HEK293 (cell line): Measurements from ENCODE around the gene TSC22D1.
"Not testable (repeated sequence)": the region's sequence is repeated elsewhere in the genome, so short reads cannot be mapped to it uniquely, and the experiment has no call there.

Experiments
- CTCF ChIA-PET: fragments of 350-600 bp; formaldehyde crosslinking; extraction: SDS; loops from one replicate; lab custom pipeline; 2021; ENCODE audit warnings: antibody characterized with exemption; lab: Yijun Ruan, JAX
- POLR2A ChIA-PET: fragments of 300-600 bp; formaldehyde crosslinking; extraction: SDS; loops from one replicate; lab custom pipeline; 2020; ENCODE audit warnings: antibody characterized with exemption, inconsistent platforms; lab: Yijun Ruan, JAX
- H3K27ac ChIP-seq: fragments of 200-500 bp; sonication (Bioruptor generic); 2 replicates; pipeline ENCODE4 v1.5.1; 2014; ENCODE audit warnings: low read depth, low read length, control low read depth, inconsistent platforms; ENCODE audit errors: extremely low read depth
- H3K36me3 ChIP-seq, 2 experiments: fragments of 200-500 bp in 1 of 2; sonication (Bioruptor generic) in 1 of 2; 1 replicate in 1 of 2; 2 replicates in 1 of 2; pipeline ENCODE4 v1.5.1; 2014 to 2017; ENCODE audit warnings: inconsistent platforms in 2 of 2, low read length in 2 of 2; ENCODE audit not compliant: control insufficient read depth in 2 of 2, insufficient read depth in 1 of 2
- H3K4me1 ChIP-seq: fragments of 200-500 bp; sonication (Bioruptor generic); 2 replicates; pipeline ENCODE4 v1.5.1; 2014; ENCODE audit warnings: mild to moderate bottlenecking, low read length, inconsistent platforms; ENCODE audit not compliant: control insufficient read depth, insufficient read depth
- H3K4me3 ChIP-seq: 2 replicates; pipeline ENCODE4 v1.5.1; 2011; ENCODE audit warnings: low read depth, mild to moderate bottlenecking, control low read depth, low read length, moderate library complexity
- H3K9me3 ChIP-seq: fragments of 200-500 bp; sonication (Bioruptor generic); 2 replicates; pipeline ENCODE4 v1.5.1; 2014; ENCODE audit warnings: low read depth, low read length, inconsistent platforms; ENCODE audit not compliant: control insufficient read depth, insufficient read depth
- GLI2 ChIP-seq: fragments of 450-650 bp; formaldehyde crosslinking; IDR thresholded peaks from 2 replicates; pipeline ENCODE4; 2017; ENCODE audit warnings: missing biosample characterization, missing genetic modification characterization, low read depth, borderline replicate concordance
- GLIS1 ChIP-seq: fragments of 450-650 bp; formaldehyde crosslinking; IDR thresholded peaks from 2 replicates; pipeline ENCODE4 v1.5.1; 2016; ENCODE audit warnings: missing biosample characterization, missing genetic modification characterization
- MEIS1 ChIP-seq: sonication (generic); formaldehyde crosslinking; IDR thresholded peaks from 2 replicates; pipeline ENCODE4 v1.8.1; 2022; ENCODE audit warnings: missing genetic modification reagents, mild to moderate bottlenecking, borderline replicate concordance
- MYNN ChIP-seq: fragments of 450-650 bp; formaldehyde crosslinking; IDR thresholded peaks from 2 replicates; pipeline ENCODE4 v1.5.1; 2016; ENCODE audit warnings: missing biosample characterization, missing genetic modification characterization, borderline replicate concordance
- OVOL3 ChIP-seq: fragments of 450-650 bp; formaldehyde crosslinking; IDR thresholded peaks from 2 replicates; pipeline ENCODE4 v1.5.1; 2016; ENCODE audit warnings: missing biosample characterization, missing genetic modification characterization
- ZBTB21 ChIP-seq: fragments of 450-650 bp; formaldehyde crosslinking; IDR thresholded peaks from 2 replicates; pipeline ENCODE4 v1.5.1; 2017; ENCODE audit warnings: missing biosample characterization, missing genetic modification characterization
- ZBTB8A ChIP-seq: fragments of 450-650 bp; formaldehyde crosslinking; IDR thresholded peaks from 2 replicates; pipeline ENCODE4 v1.5.1; 2016; ENCODE audit warnings: missing biosample characterization, missing genetic modification characterization
- ZNF2 ChIP-seq: fragments of 450-650 bp; formaldehyde crosslinking; IDR thresholded peaks from 2 replicates; pipeline ENCODE4 v1.5.1; 2016; ENCODE audit warnings: missing biosample characterization, missing genetic modification characterization
- ZNF202 ChIP-seq: fragments of 450-650 bp; formaldehyde crosslinking; IDR thresholded peaks from 2 replicates; pipeline ENCODE4 v1.5.1; 2016; ENCODE audit warnings: missing biosample characterization, missing genetic modification characterization, borderline replicate concordance
- ZNF433 ChIP-seq: fragments of 450-650 bp; formaldehyde crosslinking; IDR thresholded peaks from 2 replicates; pipeline ENCODE4 v1.5.1; 2016; ENCODE audit warnings: missing biosample characterization, missing genetic modification characterization, low read depth
- ZNF514 ChIP-seq: fragments of 450-650 bp; formaldehyde crosslinking; IDR thresholded peaks from 2 replicates; pipeline ENCODE4 v1.5.1; 2016; ENCODE audit warnings: missing biosample characterization, missing genetic modification characterization
- ZNF530 ChIP-seq: fragments of 450-650 bp; formaldehyde crosslinking; IDR thresholded peaks from 2 replicates; pipeline ENCODE4 v1.5.1; 2016; ENCODE audit warnings: low read depth, missing biosample characterization, missing genetic modification characterization
- ZNF558 ChIP-seq: fragments of 450-650 bp; formaldehyde crosslinking; IDR thresholded peaks from 2 replicates; pipeline ENCODE4 v1.5.1; 2016; ENCODE audit warnings: missing biosample characterization, missing genetic modification characterization
- ZNF623 ChIP-seq: fragments of 450-650 bp; formaldehyde crosslinking; IDR thresholded peaks from 2 replicates; pipeline ENCODE4 v1.5.1; 2016; ENCODE audit warnings: missing biosample characterization, missing genetic modification characterization
- ZNF626 ChIP-seq: fragments of 450-650 bp; sonication (Bioruptor Pico); formaldehyde crosslinking; IDR thresholded peaks from 2 replicates; pipeline ENCODE4 v1.5.1; 2018; ENCODE audit warnings: missing biosample characterization, missing genetic modification characterization, inconsistent platforms
- ZNF677 ChIP-seq: fragments of 450-650 bp; IDR thresholded peaks from 2 replicates; pipeline ENCODE4 v1.5.0; 2018; ENCODE audit warnings: missing biosample characterization, mild to moderate bottlenecking, missing genetic modification characterization, moderate library complexity
- ZNF707 ChIP-seq: fragments of 450-650 bp; formaldehyde crosslinking; IDR thresholded peaks from 2 replicates; pipeline ENCODE4 v1.5.1; 2016; ENCODE audit warnings: missing biosample characterization, missing genetic modification characterization
- ZNF777 ChIP-seq: fragments of 450-650 bp; formaldehyde crosslinking; IDR thresholded peaks from 2 replicates; pipeline ENCODE4 v1.5.1; 2017; ENCODE audit warnings: missing biosample characterization, missing genetic modification characterization, borderline replicate concordance
- TF ChIP-seq, protein P1 (sequence below): fragments of 450-650 bp; formaldehyde crosslinking; conservative IDR thresholded peaks from 2 replicates; pipeline ENCODE4 v1.5.1; 2016; ENCODE audit warnings: low read depth, missing biosample characterization, missing genetic modification characterization
- TF ChIP-seq, protein P2 (sequence below): fragments of 450-650 bp; formaldehyde crosslinking; IDR thresholded peaks from 2 replicates; pipeline ENCODE4 v1.5.1; 2017; ENCODE audit warnings: missing biosample characterization, mild to moderate bottlenecking, missing genetic modification characterization, moderate library complexity
- TF ChIP-seq, protein P3 (sequence below): fragments of 450-650 bp; formaldehyde crosslinking; IDR thresholded peaks from 2 replicates; pipeline ENCODE4; 2016; ENCODE audit warnings: missing biosample characterization, missing genetic modification characterization

The TSC22D1 gene

DNA sequence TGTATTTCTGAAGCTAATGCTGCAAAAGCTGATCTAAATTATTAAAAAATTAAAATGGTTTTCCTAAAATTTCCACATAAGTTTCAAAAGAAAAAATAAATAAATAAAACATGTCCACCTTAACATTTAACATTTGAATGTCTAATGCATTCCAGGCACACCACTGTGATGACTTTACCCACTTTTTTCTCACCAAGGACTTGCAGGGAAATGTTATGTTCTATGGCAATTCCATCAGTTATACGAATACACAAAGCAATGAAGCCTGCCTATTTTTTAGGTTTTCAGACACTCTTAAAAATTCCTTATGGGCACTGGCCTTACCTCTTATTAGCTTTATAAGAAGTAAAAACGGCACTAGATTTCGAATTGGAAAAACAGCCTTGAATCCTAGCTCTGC lies 10.2 kb downstream of the TSC22D1 start (continued):
- no peak for TF ChIP-seq MEIS1 (CRISPR knock-in tag)
- TF ChIP-seq ZNF707 (tag by site-specific recombination): no peak
- no peak for TF ChIP-seq ZBTB21
- TF ChIP-seq GLI2: no peak
- TF ChIP-seq ZNF777 (tag by site-specific recombination): no peak
- no peak for TF ChIP-seq ZNF2
- TF ChIP-seq ZNF433 (tag by site-specific recombination): no peak
- TF ChIP-seq, protein P1, sequence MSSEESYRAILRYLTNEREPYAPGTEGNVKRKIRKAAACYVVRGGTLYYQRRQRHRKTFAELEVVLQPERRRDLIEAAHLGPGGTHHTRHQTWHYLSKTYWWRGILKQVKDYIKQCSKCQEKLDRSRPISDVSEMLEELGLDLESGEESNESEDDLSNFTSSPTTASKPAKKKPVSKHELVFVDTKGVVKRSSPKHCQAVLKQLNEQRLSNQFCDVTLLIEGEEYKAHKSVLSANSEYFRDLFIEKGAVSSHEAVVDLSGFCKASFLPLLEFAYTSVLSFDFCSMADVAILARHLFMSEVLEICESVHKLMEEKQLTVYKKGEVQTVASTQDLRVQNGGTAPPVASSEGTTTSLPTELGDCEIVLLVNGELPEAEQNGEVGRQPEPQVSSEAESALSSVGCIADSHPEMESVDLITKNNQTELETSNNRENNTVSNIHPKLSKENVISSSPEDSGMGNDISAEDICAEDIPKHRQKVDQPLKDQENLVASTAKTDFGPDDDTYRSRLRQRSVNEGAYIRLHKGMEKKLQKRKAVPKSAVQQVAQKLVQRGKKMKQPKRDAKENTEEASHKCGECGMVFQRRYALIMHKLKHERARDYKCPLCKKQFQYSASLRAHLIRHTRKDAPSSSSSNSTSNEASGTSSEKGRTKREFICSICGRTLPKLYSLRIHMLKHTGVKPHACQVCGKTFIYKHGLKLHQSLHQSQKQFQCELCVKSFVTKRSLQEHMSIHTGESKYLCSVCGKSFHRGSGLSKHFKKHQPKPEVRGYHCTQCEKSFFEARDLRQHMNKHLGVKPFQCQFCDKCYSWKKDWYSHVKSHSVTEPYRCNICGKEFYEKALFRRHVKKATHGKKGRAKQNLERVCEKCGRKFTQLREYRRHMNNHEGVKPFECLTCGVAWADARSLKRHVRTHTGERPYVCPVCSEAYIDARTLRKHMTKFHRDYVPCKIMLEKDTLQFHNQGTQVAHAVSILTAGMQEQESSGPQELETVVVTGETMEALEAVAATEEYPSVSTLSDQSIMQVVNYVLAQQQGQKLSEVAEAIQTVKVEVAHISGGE (tag by site-specific recombination): no peak

DNA sequence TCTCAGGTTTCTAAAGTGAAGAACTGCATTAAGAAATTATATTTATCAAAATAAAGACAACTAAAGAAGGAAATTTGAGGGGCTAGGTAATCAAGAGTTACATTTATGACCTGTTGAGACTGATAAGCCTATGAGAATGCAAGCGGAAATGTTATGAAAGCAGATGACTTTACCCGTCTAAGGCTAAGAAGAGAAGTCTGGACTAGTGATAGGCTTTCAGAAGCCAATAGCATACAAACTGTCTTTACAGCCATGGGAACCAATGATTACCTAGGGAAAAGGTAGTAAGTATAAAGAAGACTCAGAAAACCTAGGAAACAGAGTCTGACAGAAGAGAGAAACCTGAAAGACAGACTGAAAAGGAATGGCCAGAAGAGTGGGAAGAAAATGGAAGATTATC lies 11.2 kb downstream of the TSC22D1 start:
- H3K27ac ChIP-seq: no peak overlapping the region

DNA sequence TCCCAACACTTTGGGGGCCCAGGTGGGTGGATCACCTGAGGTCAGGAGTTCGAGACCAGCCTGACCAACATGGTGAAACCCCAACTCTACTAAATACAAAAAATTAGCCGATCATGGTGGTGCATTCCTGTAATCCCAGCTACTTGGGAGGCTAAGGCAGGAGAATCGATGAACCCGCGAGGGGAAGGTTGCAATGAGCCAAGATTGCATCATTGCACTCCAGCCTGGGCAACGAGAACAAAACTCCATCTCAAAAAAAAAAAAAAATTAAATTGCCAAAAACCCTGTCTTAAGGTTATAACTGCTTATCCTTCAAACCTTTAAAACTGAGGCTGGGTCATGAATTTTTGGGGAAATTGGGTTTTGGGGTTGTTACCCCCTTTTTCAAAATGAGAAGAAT lies 13.3 kb downstream of the TSC22D1 start:
- H3K9me3 ChIP-seq, POLR2A ChIA-PET, H3K4me1 ChIP-seq, H3K4me3 ChIP-seq, H3K36me3 ChIP-seq, H3K27ac ChIP-seq, CTCF ChIA-PET: not testable (repeated sequence)
- TF ChIP-seq ZNF202: peak; percentile 82; the same call in 1 of the 2 replicates

More for the DNA sequence above, 11.2 kb downstream of the TSC22D1 start:
- H3K9me3 ChIP-seq: no peaks in the 10 kb centered on the region
- peaks cover 3% of the 10 kb centered on the region; the same call in 1 of the 2 replicates for H3K4me1 ChIP-seq
- CTCF ChIA-PET: interaction anchor here (0.7 kb wide), 1 partner anchor 81 kb away, joined by 4 read pairs; no protein-coding TSS in a partner anchor
- no peak for TF ChIP-seq ZNF433 (tag by site-specific recombination)
- TF ChIP-seq ZNF626 (tag by site-specific recombination): no peak
- TF ChIP-seq ZNF2: no peak
- no peak for TF ChIP-seq ZNF530
- no peaks in the 10 kb centered on the region for H3K36me3 ChIP-seq
- H3K4me3 ChIP-seq: no peak overlapping the region
- POLR2A ChIA-PET: no interaction called here

DNA sequence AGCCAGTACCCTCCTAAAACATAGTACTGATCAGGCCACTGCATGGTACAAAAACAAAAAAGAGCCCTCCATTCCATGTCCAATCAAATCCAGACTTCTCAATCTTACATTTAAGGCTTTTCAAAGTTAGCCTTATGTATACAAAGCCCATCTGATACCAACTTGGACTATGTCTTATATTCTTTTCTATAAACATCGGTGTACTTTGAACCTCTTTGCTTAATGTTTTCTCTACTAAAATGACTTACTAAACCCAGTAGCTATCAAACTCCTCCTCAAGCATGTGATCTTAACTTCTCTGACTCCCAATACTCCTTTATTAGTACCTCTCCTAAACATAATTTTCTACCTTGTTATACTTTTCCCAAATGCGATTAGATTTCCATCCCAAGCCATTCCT lies 14.8 kb downstream of the TSC22D1 start:
- TF ChIP-seq MEIS1 (CRISPR knock-in tag) (no peak), ZNF623 (tag by site-specific recombination) (no peak), MYNN (no peak)
- TF ChIP-seq, all 188 proteins: peak for 0
- ChIA-PET CTCF (interaction anchor here (0.5 kb wide), 1 partner anchor 687 kb away, joined by 4 read pairs; no protein-coding TSS in a partner anchor), POLR2A (no interaction called here)
- Histone ChIP-seq H3K36me3 (no peaks in the 10 kb centered on the region), H3K27ac (no peak overlapping the region), H3K4me3 (no peak overlapping the region), H3K4me1 (0 out of 2 replicates have a peak, but pooled peaks cover 3% of the 10 kb centered on the region), H3K9me3 (no peaks in the 10 kb centered on the region)

DNA sequence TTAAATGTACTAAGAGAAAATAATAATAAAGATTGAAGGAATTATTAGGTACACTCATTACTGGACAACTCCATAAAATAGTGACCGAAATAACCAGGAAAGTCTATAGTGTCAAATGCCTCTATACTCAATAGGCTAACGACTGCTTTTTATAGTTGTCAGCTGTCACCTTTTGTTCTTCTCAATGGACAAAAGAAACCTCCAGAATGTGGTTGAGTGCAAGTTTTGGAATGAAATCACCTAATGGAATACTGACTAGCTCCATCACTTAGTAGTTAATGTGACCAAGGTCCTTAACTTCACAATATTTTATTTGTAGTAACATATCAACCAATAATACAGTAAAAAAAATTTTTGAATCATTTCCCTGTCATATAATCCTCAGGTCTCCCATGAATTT lies 18.1 kb downstream of the TSC22D1 start:
- Histone ChIP-seq H3K36me3 (no peaks in the 10 kb centered on the region), H3K27ac (no peak overlapping the region), H3K4me3 (no peak overlapping the region), H3K4me1 (no peaks in the 10 kb centered on the region), H3K9me3 (no peaks in the 10 kb centered on the region)
- ChIA-PET CTCF (interaction anchor here (0.6 to 1.0 kb wide), 3 partner anchors 16 to 338 kb away, joined by 3 to 5 read pairs (median 4); no protein-coding TSS in a partner anchor), POLR2A (no interaction called here)
- TF ChIP-seq OVOL3 (tag by site-specific recombination): no peak
- TF ChIP-seq GLIS1: no peak
- no peak for TF ChIP-seq ZBTB8A (tag by site-specific recombination)
- no peak for TF ChIP-seq ZNF2
- TF ChIP-seq, protein P2, sequence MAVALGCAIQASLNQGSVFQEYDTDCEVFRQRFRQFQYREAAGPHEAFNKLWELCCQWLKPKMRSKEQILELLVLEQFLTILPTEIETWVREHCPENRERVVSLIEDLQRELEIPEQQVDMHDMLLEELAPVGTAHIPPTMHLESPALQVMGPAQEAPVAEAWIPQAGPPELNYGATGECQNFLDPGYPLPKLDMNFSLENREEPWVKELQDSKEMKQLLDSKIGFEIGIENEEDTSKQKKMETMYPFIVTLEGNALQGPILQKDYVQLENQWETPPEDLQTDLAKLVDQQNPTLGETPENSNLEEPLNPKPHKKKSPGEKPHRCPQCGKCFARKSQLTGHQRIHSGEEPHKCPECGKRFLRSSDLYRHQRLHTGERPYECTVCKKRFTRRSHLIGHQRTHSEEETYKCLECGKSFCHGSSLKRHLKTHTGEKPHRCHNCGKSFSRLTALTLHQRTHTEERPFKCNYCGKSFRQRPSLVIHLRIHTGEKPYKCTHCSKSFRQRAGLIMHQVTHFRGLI: no peak
- TF ChIP-seq ZNF514 (tag by site-specific recombination): no peak
- TF ChIP-seq ZNF677 (tag by site-specific recombination): no peak
- TF ChIP-seq, protein P3, sequence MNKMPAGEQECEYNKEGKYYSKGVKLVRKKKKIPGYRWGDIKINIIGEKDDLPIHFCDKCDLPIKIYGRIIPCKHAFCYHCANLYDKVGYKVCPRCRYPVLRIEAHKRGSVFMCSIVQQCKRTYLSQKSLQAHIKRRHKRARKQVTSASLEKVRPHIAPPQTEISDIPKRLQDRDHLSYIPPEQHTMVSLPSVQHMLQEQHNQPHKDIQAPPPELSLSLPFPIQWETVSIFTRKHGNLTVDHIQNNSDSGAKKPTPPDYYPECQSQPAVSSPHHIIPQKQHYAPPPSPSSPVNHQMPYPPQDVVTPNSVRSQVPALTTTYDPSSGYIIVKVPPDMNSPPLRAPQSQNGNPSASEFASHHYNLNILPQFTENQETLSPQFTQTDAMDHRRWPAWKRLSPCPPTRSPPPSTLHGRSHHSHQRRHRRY (tag by site-specific recombination): no peak
- TF ChIP-seq ZNF558: no peak
